Measurements from ENCODE around the gene MKNK1.

The MKNK1 gene

GRCh38 chr1:46595127-46595526 is 8.9 kb downstream of the MKNK1 start:
- no peak for DNase-seq

- DNase-seq = no peak
Measured at GRCh38 chr1:46594063-46594462, 10.0 kb downstream of the MKNK1 start.

GRCh38 chr1:46592823-46593222 is 11.2 kb downstream of the MKNK1 start:
- DNase-seq = no peak

GRCh38 chr1:46589529-46589928 is 14.5 kb downstream of the MKNK1 start:
- DNase-seq = no peak

- no peak for DNase-seq
Measured at GRCh38 chr1:46587069-46587468, 17.0 kb downstream of the MKNK1 start.

- no peak for DNase-seq
Measured at GRCh38 chr1:46585312-46585938, 18.6 kb downstream of the MKNK1 start.

- DNase-seq = no peak
Measured at GRCh38 chr1:46583494-46583893, 20.6 kb downstream of the MKNK1 start.

GRCh38 chr1:46582972-46583371 is 21.1 kb downstream of the MKNK1 start:
- DNase-seq = no peak

- DNase-seq = no peak
Measured at GRCh38 chr1:46581681-46582455, 22.2 kb downstream of the MKNK1 start.

- no peak for DNase-seq
Measured at GRCh38 chr1:46580140-46580903, 23.7 kb downstream of the MKNK1 start.

GRCh38 chr1:46577671-46578070 is 26.4 kb downstream of the MKNK1 start:
- DNase-seq = no peak

GRCh38 chr1:46576596-46576995 is 27.5 kb downstream of the MKNK1 start:
- DNase-seq = no peak

- no peak for DNase-seq
Measured at GRCh38 chr1:46575778-46576177, 28.3 kb downstream of the MKNK1 start.

GRCh38 chr1:46575300-46575699 is 28.8 kb downstream of the MKNK1 start:
- no peak for DNase-seq

GRCh38 chr1:46571691-46572225 is 32.3 kb downstream of the MKNK1 start:
- no peak for DNase-seq

GRCh38 chr1:46569884-46570725 is 34.0 kb downstream of the MKNK1 start:
- no peak for DNase-seq

- no peak for DNase-seq
Measured at GRCh38 chr1:46569116-46569515, 35.0 kb downstream of the MKNK1 start.

GRCh38 chr1:46568461-46568891 is 35.6 kb downstream of the MKNK1 start:
- no peak for DNase-seq

- DNase-seq = no peak
Measured at GRCh38 chr1:46563341-46563740, 40.7 kb downstream of the MKNK1 start.

- DNase-seq = no peak
Measured at GRCh38 chr1:46562498-46562897, 41.6 kb downstream of the MKNK1 start.

GRCh38 chr1:46558966-46559365 is 45.1 kb downstream of the MKNK1 start:
- no peak for DNase-seq

- DNase-seq = no peak
Measured at GRCh38 chr1:46558141-46558963, 45.7 kb downstream of the MKNK1 start.

Measured in stimulated activated naive CD4-positive, alpha-beta T cell (primary cell).